Mucosa of stomach (tissue), 1 donor: ENCODE measurements around the gene HID1.
"Not testable (repeated sequence)": the region's sequence is repeated elsewhere in the genome, so short reads cannot be mapped to it uniquely, and the experiment has no call there.

Source experiments
- H3K27me3 ChIP-seq: one replicate; pipeline ENCODE4 v1.7.0; 2013; ENCODE audit warnings: mild to moderate bottlenecking, low read length; ENCODE audit not compliant: control insufficient read depth, insufficient read depth
- H3K36me3 ChIP-seq: one replicate; pipeline ENCODE4 v1.7.0; 2013; ENCODE audit warnings: low read length; ENCODE audit not compliant: control insufficient read depth, insufficient read depth
- H3K4me1 ChIP-seq: one replicate; pipeline ENCODE4 v1.7.0; 2013; ENCODE audit warnings: mild to moderate bottlenecking, low read length; ENCODE audit not compliant: control insufficient read depth, insufficient read depth
- H3K4me3 ChIP-seq: one replicate; pipeline ENCODE4 v1.7.0; 2013; ENCODE audit warnings: low read length
- H3K9ac ChIP-seq: one replicate; pipeline ENCODE4 v1.7.0; 2013; ENCODE audit warnings: mild to moderate bottlenecking, low read length, moderate library complexity
- H3K9me3 ChIP-seq: one replicate; pipeline ENCODE4 v1.7.0; 2013; ENCODE audit warnings: mild to moderate bottlenecking, low read length, moderate library complexity; ENCODE audit not compliant: control insufficient read depth
- donor health status: Pancreatic carcinoma.

HID1 gene

GRCh38 chr17:74975943-74976342 lies 3.4 kb upstream of the HID1 start:
- H3K4me1 ChIP-seq: peaks cover 20% of the 10 kb centered on the region
- no peaks in the 10 kb centered on the region for H3K9me3 ChIP-seq
- no peak overlapping the region for H3K4me3 ChIP-seq
- no peak overlapping the region for H3K9ac ChIP-seq
- peaks cover 4% of the 10 kb centered on the region for H3K27me3 ChIP-seq
- H3K36me3 ChIP-seq: no peaks in the 10 kb centered on the region

- Histone ChIP-seq H3K4me1 (peaks cover 47% of the 10 kb centered on the region), H3K9ac (peak overlapping the region; percentile 79), H3K4me3 (no peak overlapping the region), H3K27me3 (peaks cover 4% of the 10 kb centered on the region), H3K9me3 (no peaks in the 10 kb centered on the region), H3K36me3 (no peaks in the 10 kb centered on the region)
These were observed 392 bp upstream of the HID1 start for GRCh38 chr17:74972973-74973328.

- peaks cover 4% of the 10 kb centered on the region for H3K27me3 ChIP-seq
These were observed 785 bp downstream of the HID1 start for GRCh38 chr17:74971842-74972106.

GRCh38 chr17:74971069-74971841 lies 1.3 kb downstream of the HID1 start:
- no peaks in the 10 kb centered on the region for H3K36me3 ChIP-seq
- peak overlapping the region; percentile 79 for H3K9ac ChIP-seq
- H3K9me3 ChIP-seq: no peaks in the 10 kb centered on the region
- peak overlapping the region; percentile 69 for H3K4me3 ChIP-seq
- peaks cover 47% of the 10 kb centered on the region for H3K4me1 ChIP-seq
- peaks cover 4% of the 10 kb centered on the region for H3K27me3 ChIP-seq

More at GRCh38 chr17:74971842-74972106, 785 bp downstream of the HID1 start:
- Histone ChIP-seq H3K9ac (peak overlapping the region; percentile 79), H3K4me3 (peak overlapping the region; percentile 69), H3K9me3 (no peaks in the 10 kb centered on the region), H3K4me1 (peaks cover 47% of the 10 kb centered on the region), H3K36me3 (no peaks in the 10 kb centered on the region)

- Histone ChIP-seq H3K4me1 (peaks cover 45% of the 10 kb centered on the region), H3K9me3 (no peaks in the 10 kb centered on the region), H3K36me3 (no peaks in the 10 kb centered on the region), H3K27me3 (peaks cover 4% of the 10 kb centered on the region), H3K9ac (peak overlapping the region; percentile 79), H3K4me3 (no peak overlapping the region)
These were observed 2.2 kb downstream of the HID1 start for GRCh38 chr17:74970395-74970794.

GRCh38 chr17:74969501-74969900 lies 3.1 kb downstream of the HID1 start:
- not testable (repeated sequence) for H3K9me3 ChIP-seq, H3K36me3 ChIP-seq, H3K27me3 ChIP-seq, H3K4me3 ChIP-seq, H3K9ac ChIP-seq
- H3K4me1 ChIP-seq: peaks cover 40% of the 10 kb centered on the region

- peak overlapping the region; percentile 24 for H3K9ac ChIP-seq
- no peaks in the 10 kb centered on the region for H3K36me3 ChIP-seq
- no peaks in the 10 kb centered on the region for H3K9me3 ChIP-seq
- peaks cover 4% of the 10 kb centered on the region for H3K27me3 ChIP-seq
- peaks cover 40% of the 10 kb centered on the region for H3K4me1 ChIP-seq
- no peak overlapping the region for H3K4me3 ChIP-seq
These were observed 4.2 kb downstream of the HID1 start for GRCh38 chr17:74968361-74968780.

- Histone ChIP-seq H3K4me3 (no peak overlapping the region), H3K27me3 (no peaks in the 10 kb centered on the region), H3K4me1 (peaks cover 27% of the 10 kb centered on the region), H3K9ac (no peak overlapping the region), H3K9me3 (no peaks in the 10 kb centered on the region), H3K36me3 (no peaks in the 10 kb centered on the region)
These were observed 7.5 kb downstream of the HID1 start for GRCh38 chr17:74964988-74965622.

- no peaks in the 10 kb centered on the region for H3K27me3 ChIP-seq
- H3K9ac ChIP-seq: no peak overlapping the region
These were observed 8.3 kb downstream of the HID1 start for GRCh38 chr17:74964246-74964761.

GRCh38 chr17:74963656-74964055 lies 8.9 kb downstream of the HID1 start:
- Histone ChIP-seq H3K27me3 (no peaks in the 10 kb centered on the region), H3K4me1 (peaks cover 16% of the 10 kb centered on the region), H3K9ac (no peak overlapping the region), H3K36me3 (no peaks in the 10 kb centered on the region), H3K9me3 (no peaks in the 10 kb centered on the region), H3K4me3 (no peak overlapping the region)

More at GRCh38 chr17:74964246-74964761, 8.3 kb downstream of the HID1 start:
- no peak overlapping the region for H3K4me3 ChIP-seq
- peaks cover 23% of the 10 kb centered on the region for H3K4me1 ChIP-seq
- no peaks in the 10 kb centered on the region for H3K36me3 ChIP-seq
- H3K9me3 ChIP-seq: no peaks in the 10 kb centered on the region

- Histone ChIP-seq H3K4me1 (peaks cover 9% of the 10 kb centered on the region), H3K9ac (no peak overlapping the region), H3K36me3 (no peaks in the 10 kb centered on the region), H3K27me3 (no peaks in the 10 kb centered on the region), H3K4me3 (no peak overlapping the region), H3K9me3 (no peaks in the 10 kb centered on the region)
These were observed 9.8 kb downstream of the HID1 start for GRCh38 chr17:74962622-74963394.
